Osteoblast (primary cell): ENCODE data around the gene FXYD4. TPM values are rescaled to one million over a fixed set of nuclear protein-coding genes. Genes with fewer than 3 reads are reported as not detected.

Experiments
- DNase-seq: peaks from one replicate; pipeline ENCODE4 v3.0.0; 2011; ENCODE audit warnings: low spot score, mixed read lengths; ENCODE audit not compliant: insufficient read length; ENCODE audit errors: missing footprints
- H2AFZ ChIP-seq: 2 replicates; pipeline ENCODE4 v1.6.0; 2011; ENCODE audit warnings: mild to moderate bottlenecking, low read length
- H3K27ac ChIP-seq: 2 replicates; pipeline ENCODE4 v1.5.1; 2011; ENCODE audit warnings: mild to moderate bottlenecking, low read depth, low read length, moderate library complexity
- H3K27me3 ChIP-seq: 2 replicates; pipeline ENCODE4 v1.6.0; 2012; ENCODE audit warnings: mild to moderate bottlenecking, control low read depth, inconsistent platforms, low read length, moderate library complexity; ENCODE audit not compliant: insufficient read depth
- H3K36me3 ChIP-seq: 2 replicates; pipeline ENCODE4 v1.5.1; 2011; ENCODE audit warnings: mild to moderate bottlenecking, low read length, control low read depth, moderate library complexity; ENCODE audit not compliant: insufficient read depth
- H3K4me1 ChIP-seq: 2 replicates; pipeline ENCODE4 v1.5.1; 2011; ENCODE audit warnings: mild to moderate bottlenecking, low read length, control low read depth, moderate library complexity; ENCODE audit not compliant: insufficient read depth
- H3K4me2 ChIP-seq: 2 replicates; pipeline ENCODE4 v1.6.0; 2011; ENCODE audit warnings: mild to moderate bottlenecking, low read length; ENCODE audit not compliant: insufficient read depth
- H3K4me3 ChIP-seq: fragments of 200-600 bp; sonication (generic); 3 replicates; pipeline ENCODE4 v1.5.1; 2012; ENCODE audit warnings: mild to moderate bottlenecking, low read length, inconsistent platforms; ENCODE audit not compliant: insufficient read depth
- H3K79me2 ChIP-seq: 2 replicates; pipeline ENCODE4 v1.6.0; 2012; ENCODE audit warnings: mild to moderate bottlenecking, low read length, control low read depth, inconsistent platforms; ENCODE audit not compliant: insufficient read depth
- H3K9me3 ChIP-seq: 2 replicates; pipeline ENCODE4 v1.5.1; 2011; ENCODE audit warnings: low read depth, low read length, control low read depth
- H4K20me1 ChIP-seq: 2 replicates; pipeline ENCODE4 v1.6.0; 2012; ENCODE audit warnings: mild to moderate bottlenecking, low read length, control low read depth; ENCODE audit not compliant: insufficient read depth
- CTCF ChIP-seq: IDR thresholded peaks from 2 replicates; pipeline ENCODE4 v1.5.1; 2011; ENCODE audit warnings: mild to moderate bottlenecking, low read depth, low read length, moderate library complexity; ENCODE audit errors: extremely low read depth
- total RNA-seq: library from RNA; depleted of rRNA; stranded (reverse); fragments of >200 nt; gene quantifications from 2 replicates; pipeline ENCODE4 v1.2.3, GENCODE V29; 2012

The FXYD4 gene
- total RNA-seq, 1 donor: not detected

- Histone ChIP-seq H3K27ac (no peak overlapping the region), H2AFZ (no peak overlapping the region), H4K20me1 (peaks cover 36% of the 10 kb centered on the region), H3K4me1 (peaks cover 6% of the 10 kb centered on the region), H3K36me3 (peaks cover 30% of the 10 kb centered on the region), H3K9me3 (no peaks in the 10 kb centered on the region), H3K27me3 (no peaks in the 10 kb centered on the region), H3K4me3 (no peak overlapping the region), H3K4me2 (peak overlapping the region; percentile 36), H3K79me2 (peaks cover 19% of the 10 kb centered on the region)
- DNase-seq: no peak
- no peak for TF ChIP-seq CTCF
These were observed 12.0 kb downstream of the FXYD4 start for GRCh38 chr10:43383204-43383971.

- DNase-seq: no peak
- peaks cover 42% of the 10 kb centered on the region for H3K36me3 ChIP-seq
- H3K27me3 ChIP-seq: no peaks in the 10 kb centered on the region
- TF ChIP-seq CTCF: no peak
- H3K4me2 ChIP-seq: no peak overlapping the region
- peaks cover 6% of the 10 kb centered on the region for H3K4me1 ChIP-seq
- no peaks in the 10 kb centered on the region for H3K9me3 ChIP-seq
- H3K27ac ChIP-seq: no peak overlapping the region
- H3K4me3 ChIP-seq: no peak overlapping the region
- H2AFZ ChIP-seq: no peak overlapping the region
- peaks cover 47% of the 10 kb centered on the region for H4K20me1 ChIP-seq
- H3K79me2 ChIP-seq: peaks cover 30% of the 10 kb centered on the region
These were observed 13.1 kb downstream of the FXYD4 start for GRCh38 chr10:43384252-43385221.

- Histone ChIP-seq H2AFZ (no peak overlapping the region), H3K4me1 (peaks cover 6% of the 10 kb centered on the region), H3K27me3 (no peaks in the 10 kb centered on the region), H3K4me3 (no peak overlapping the region), H3K79me2 (peaks cover 40% of the 10 kb centered on the region), H4K20me1 (peaks cover 57% of the 10 kb centered on the region), H3K4me2 (no peak overlapping the region), H3K36me3 (peaks cover 51% of the 10 kb centered on the region), H3K27ac (no peak overlapping the region), H3K9me3 (no peaks in the 10 kb centered on the region)
- no peak for DNase-seq
- no peak for TF ChIP-seq CTCF
These were observed 14.1 kb downstream of the FXYD4 start for GRCh38 chr10:43385412-43386004.

- Histone ChIP-seq H2AFZ (no peak overlapping the region), H3K4me3 (no peak overlapping the region), H3K27me3 (no peaks in the 10 kb centered on the region), H3K36me3 (peaks cover 59% of the 10 kb centered on the region), H3K4me2 (no peak overlapping the region), H3K4me1 (peaks cover 6% of the 10 kb centered on the region), H4K20me1 (peaks cover 59% of the 10 kb centered on the region), H3K27ac (no peak overlapping the region), H3K9me3 (no peaks in the 10 kb centered on the region), H3K79me2 (peaks cover 50% of the 10 kb centered on the region)
- DNase-seq: no peak
- no peak for TF ChIP-seq CTCF
These were observed 15.1 kb downstream of the FXYD4 start for GRCh38 chr10:43386549-43386948.
